ENCODE data around the gene MYDGF. TPM values are rescaled to one million over a fixed set of nuclear protein-coding genes. Genes with fewer than 3 reads are reported as not detected.
A peak's percentile ranks its signal among the peaks of the same experiment; 100 is the strongest.

MYDGF gene
- total and polyA plus RNA-seq, 2 of the 13 experiments (the other 11 are each of a cell fraction or from before 2014, with no cell fraction given) = 116 to 198 TPM

DNA sequence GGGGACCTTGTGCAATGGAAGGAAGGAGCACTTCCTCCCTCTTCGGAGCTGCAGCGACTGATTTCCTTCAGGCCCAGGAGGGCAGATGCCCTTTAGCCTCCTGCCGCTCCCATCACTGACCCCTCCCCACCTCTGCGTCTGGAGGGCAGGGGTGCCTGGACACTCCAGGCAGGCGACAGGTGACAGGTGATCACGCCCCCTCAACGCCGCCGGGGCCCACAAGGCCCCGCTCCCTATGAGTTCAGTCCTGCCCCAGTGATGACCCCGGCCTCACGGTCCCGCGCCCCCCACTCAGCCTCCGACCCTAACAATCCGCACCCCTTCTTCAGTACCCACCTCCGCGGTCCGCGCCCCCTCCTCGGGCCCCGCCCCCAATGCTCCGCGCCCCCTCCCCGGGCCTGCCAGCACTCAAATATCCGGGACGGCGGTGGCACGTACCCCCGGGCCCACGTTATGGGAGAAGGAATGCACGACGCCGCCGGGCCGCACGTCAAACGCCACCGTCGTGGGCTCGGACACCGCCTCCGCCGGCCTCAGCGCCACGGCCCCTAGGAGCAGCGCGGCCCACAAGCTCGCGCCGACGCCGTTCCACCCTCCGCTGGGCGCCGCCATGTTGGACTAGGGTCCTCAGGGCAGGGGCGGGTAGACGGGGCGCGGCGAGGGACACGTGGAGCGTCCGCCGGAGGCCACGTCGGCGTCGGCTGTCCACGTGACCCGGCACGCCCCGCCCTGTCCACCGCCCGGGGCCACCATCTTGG is at the start of gene MYDGF (continued):
- 0 out of 2 replicates have a peak, but pooled peaks have one; percentile 83 for TF ChIP-seq MATR3 (CRISPR knock-in tag; IDR thresholded peaks at IDR 0.05)
- TF ChIP-seq, protein P1, sequence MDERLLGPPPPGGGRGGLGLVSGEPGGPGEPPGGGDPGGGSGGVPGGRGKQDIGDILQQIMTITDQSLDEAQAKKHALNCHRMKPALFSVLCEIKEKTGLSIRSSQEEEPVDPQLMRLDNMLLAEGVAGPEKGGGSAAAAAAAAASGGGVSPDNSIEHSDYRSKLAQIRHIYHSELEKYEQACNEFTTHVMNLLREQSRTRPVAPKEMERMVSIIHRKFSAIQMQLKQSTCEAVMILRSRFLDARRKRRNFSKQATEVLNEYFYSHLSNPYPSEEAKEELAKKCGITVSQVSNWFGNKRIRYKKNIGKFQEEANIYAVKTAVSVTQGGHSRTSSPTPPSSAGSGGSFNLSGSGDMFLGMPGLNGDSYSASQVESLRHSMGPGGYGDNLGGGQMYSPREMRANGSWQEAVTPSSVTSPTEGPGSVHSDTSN (CRISPR knock-in tag; IDR thresholded peaks at IDR 0.05) = no peak
- no peak for TF ChIP-seq CHD4 (IDR thresholded peaks at IDR 0.05; ENCODE audit: borderline replicate concordance, low read length)
- TF ChIP-seq SP4 (CRISPR knock-in tag; IDR thresholded peaks at IDR 0.05) = peak; percentile 91
- TF ChIP-seq ZNF407 (CRISPR knock-in tag; IDR thresholded peaks at IDR 0.05; ENCODE audit: not compliant biosample characterization) = peak; percentile 36
- peak; percentile 96 for TF ChIP-seq BRD4 (CRISPR knock-in tag; IDR thresholded peaks at IDR 0.05)
- TF ChIP-seq ZNF75D (CRISPR knock-in tag; IDR thresholded peaks at IDR 0.05; ENCODE audit: borderline replicate concordance) = no peak
- peak; percentile 45 for TF ChIP-seq SAFB2 (CRISPR knock-in tag; IDR thresholded peaks at IDR 0.05; ENCODE audit: borderline replicate concordance, low read depth)
- peak; percentile 22; the same call in 1 of the 2 replicates for TF ChIP-seq ZKSCAN8 (CRISPR knock-in tag; IDR thresholded peaks at IDR 0.05; ENCODE audit: borderline replicate concordance)
- TF ChIP-seq FOXO1 (CRISPR knock-in tag; IDR thresholded peaks at IDR 0.05) = peak; percentile 53; the same call in 1 of the 2 replicates
- TF ChIP-seq ZNF569 (CRISPR knock-in tag; IDR thresholded peaks at IDR 0.05; ENCODE audit: borderline replicate concordance) = no peak
- peak; percentile 41; the same call in 1 of the 2 replicates for TF ChIP-seq THAP9 (CRISPR knock-in tag; IDR thresholded peaks at IDR 0.05; ENCODE audit: borderline replicate concordance)
- peak; percentile 22; the same call in 1 of the 2 replicates for TF ChIP-seq ATF7-NPFF (CRISPR knock-in tag; IDR thresholded peaks at IDR 0.05; ENCODE audit: low read depth)
- TF ChIP-seq HNRNPLL (IDR thresholded peaks at IDR 0.05; ENCODE audit: low read depth, low read length, poor library complexity, severe bottlenecking) = no peak
- no peak for TF ChIP-seq TP53 (CRISPR knock-in tag; conservative IDR thresholded peaks at IDR 0.05)

Measured in HepG2 (cell line).